ENCODE results near the gene IRS2. TPM values are rescaled to one million over a fixed set of nuclear protein-coding genes. Genes with fewer than 3 reads are reported as not detected.

The IRS2 gene
- total and polyA plus RNA-seq, 2 experiments from 2014 or later = 3.6 to 14.5 TPM

- TF ChIP-seq ZNF114 (CRISPR knock-in tag; IDR thresholded peaks at IDR 0.05) (no peak), STAT1 (IDR thresholded peaks at IDR 0.05; ENCODE audit: unreplicated experiment) (no peak), CTCF (conservative IDR thresholded peaks at IDR 0.05; ENCODE audit: low read depth in 2 of 2) (no peak), CREB1 (CRISPR knock-in tag; IDR thresholded peaks at IDR 0.05; ENCODE audit: low read depth) (no peak), ETS1 (IDR thresholded peaks at IDR 0.05) (no peak), ZNF331 (CRISPR knock-in tag; IDR thresholded peaks at IDR 0.05; ENCODE audit: low read depth) (no peak), EZH2 (IDR thresholded peaks at IDR 0.05; ENCODE audit: low read depth, unreplicated experiment) (no peak), REST (IDR thresholded peaks at IDR 0.05; ENCODE audit: unreplicated experiment) (no peak), NANOG (IDR thresholded peaks at IDR 0.05; ENCODE audit: borderline replicate concordance) (no peak), ZNF462 (CRISPR knock-in tag; IDR thresholded peaks at IDR 0.05) (no peak), EZH2phosphoT487 (IDR thresholded peaks at IDR 0.05; ENCODE audit: unreplicated experiment) (no peak), JUNB (IDR thresholded peaks at IDR 0.05; ENCODE audit: unreplicated experiment) (no peak), POLR2AphosphoS5 (IDR thresholded peaks at IDR 0.05; ENCODE audit: low read depth) (no peak)
- Mint-ChIP-seq H3K9me3 (no peaks in the 10 kb centered on the region; the same call in 2 of the 3 replicates), H3K36me3 (ENCODE audit: low read depth) (no peaks in the 10 kb centered on the region), H3K27me3 (ENCODE audit: insufficient read depth, low read depth, poor library complexity) (peaks cover 4% of the 10 kb centered on the region), H3K27ac (peak overlapping the region; percentile 83; the same call in 1 of the 2 replicates), H3K4me3 (no peak overlapping the region), H3K4me1 (peaks cover 12% of the 10 kb centered on the region; the same call in 2 of the 3 replicates)
- Histone ChIP-seq H3K4me2 (no peak overlapping the region), H3K9me2 (ENCODE audit: insufficient read depth) (no peaks in the 10 kb centered on the region), H3K79me2 (replicated peaks; ENCODE audit: insufficient read depth) (no peaks in the 10 kb centered on the region), H3K36me3 (ENCODE audit: insufficient read depth) (no peaks in the 10 kb centered on the region), H3K27ac (ENCODE audit: low read depth) (no peak overlapping the region), H4K20me1 (replicated peaks; ENCODE audit: insufficient read depth) (no peaks in the 10 kb centered on the region), H3F3A (replicated peaks; ENCODE audit: low read depth) (no peaks in the 10 kb centered on the region), H3K27me3 (ENCODE audit: insufficient read depth) (no peaks in the 10 kb centered on the region), H2AFZ (no peak overlapping the region), H3K4me3 (no peak overlapping the region), H3K4me1 (ENCODE audit: insufficient read depth) (no peaks in the 10 kb centered on the region)
- no peak for ATAC-seq
- DNase-seq (ENCODE audit: low spot score) = no peak
Observed at GRCh38 chr13:109802936-109803335, 16.6 kb upstream of the IRS2 start.

All from GM23338 (cell line).